NCI-H2227 (cell line): ENCODE results near the gene PRAMEF26.
"Not testable (repeated sequence)": the region's sequence is repeated elsewhere in the genome, so short reads cannot be mapped to it uniquely, and the experiment has no call there.

Source experiments
- DNase-seq: peaks from one replicate; lab custom pipeline; 2025; ENCODE audit not compliant: unreplicated experiment; lab: John Stamatoyannopoulos, UW

PRAMEF26 gene

DNA sequence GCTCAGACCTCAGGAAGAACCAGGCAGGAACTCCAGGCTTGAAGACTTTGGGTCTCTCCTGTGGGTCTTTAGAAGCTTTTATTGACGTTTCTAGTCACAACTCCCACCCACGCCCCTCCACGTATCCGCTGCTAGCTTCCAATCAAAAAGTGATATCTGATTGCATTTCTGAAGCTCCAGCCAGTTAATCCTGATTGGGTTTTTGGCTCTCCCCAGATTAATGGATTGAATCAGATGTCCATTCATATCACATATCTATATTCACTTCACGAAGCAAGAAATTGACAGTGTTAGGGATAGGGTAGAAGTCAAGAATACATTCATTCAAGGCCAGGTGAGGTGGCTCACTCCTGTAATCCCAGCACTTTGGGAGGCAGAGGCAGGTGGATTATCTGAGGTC is at the start of gene PRAMEF26:
Gene PRAMEF26 (minus strand): TSS at position 101 of the 400 bp plus-strand sequence. CDS start 2,914 bp downstream, outside the sequence.
- DNase-seq = not testable (repeated sequence)

DNA sequence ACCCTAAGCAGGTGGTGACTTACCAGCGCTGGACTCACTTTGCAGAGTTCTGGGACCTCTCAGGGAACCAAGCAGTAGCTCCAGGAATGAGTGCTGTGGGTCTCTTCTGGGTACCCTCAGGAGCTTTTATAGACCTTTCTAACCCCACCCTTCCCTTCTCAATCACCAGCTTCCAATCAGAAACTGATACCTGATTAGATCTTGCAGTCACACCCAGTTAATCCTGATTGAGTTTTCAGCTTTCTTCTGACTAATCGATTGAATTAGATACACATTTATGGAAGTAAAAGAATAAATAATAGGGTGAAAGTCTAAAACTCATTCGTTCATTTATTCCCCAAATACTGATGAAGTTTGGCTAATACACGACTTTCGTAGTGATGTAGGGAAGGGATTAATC is 45.5 kb upstream of the PRAMEF26 start, which contains the start of gene PRAMEF13:
Gene PRAMEF13 (minus strand): TSS at position 101 of the 400 bp plus-strand sequence. CDS start 1,820 bp downstream, outside the sequence.
- DNase-seq = not testable (repeated sequence)

DNA sequence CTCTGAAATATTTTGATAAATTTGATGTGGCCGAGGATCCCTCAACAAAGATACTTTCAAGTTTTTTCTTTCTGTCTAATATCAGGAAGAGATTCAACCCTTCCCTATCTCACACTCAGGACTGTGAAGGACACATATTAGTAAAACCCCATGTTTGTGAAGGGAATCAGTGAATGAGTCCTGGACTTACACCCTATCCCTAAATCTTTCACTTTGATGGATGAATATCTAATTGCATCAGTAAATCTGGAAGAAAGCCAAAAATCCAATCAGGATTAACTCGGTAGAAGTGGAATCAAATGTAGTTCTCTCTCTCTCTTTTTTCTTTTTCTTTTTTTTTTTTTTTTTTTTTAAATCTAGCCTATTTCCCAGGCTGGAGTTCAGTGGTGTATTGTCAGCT is 15.7 kb upstream of the PRAMEF26 start, which contains the start of gene PRAMEF9:
Gene PRAMEF9 (plus strand): TSS at position 301 of the 400 bp plus-strand sequence. CDS start 3,433 bp downstream, outside the sequence.
- not testable (repeated sequence) for DNase-seq

DNA sequence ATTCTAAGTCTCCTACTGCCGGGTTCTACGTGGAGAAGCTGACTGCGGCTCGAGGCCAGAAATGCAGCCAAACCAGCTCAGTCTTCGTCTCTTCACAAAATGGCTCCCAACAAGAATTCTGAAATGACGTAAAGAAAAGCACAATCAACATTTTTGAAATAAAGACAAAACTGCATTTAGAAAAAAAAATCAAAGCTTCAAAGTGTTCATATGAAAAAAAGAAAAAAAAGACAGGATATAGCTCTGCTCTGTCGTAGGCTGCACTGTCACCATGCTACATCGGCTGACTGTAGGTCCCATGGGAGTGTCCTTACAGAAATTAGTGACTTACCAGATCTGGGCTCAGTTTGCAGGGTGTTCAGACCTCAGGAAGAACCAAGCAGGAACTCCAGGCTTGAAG is 9.7 kb upstream of the PRAMEF26 start, which contains the start of gene HNRNPCL4:
Gene HNRNPCL4 (minus strand): TSS at position 101 of the 400 bp plus-strand sequence. CDS start 164 bp downstream, outside the sequence.
- not testable (repeated sequence) for DNase-seq

DNA sequence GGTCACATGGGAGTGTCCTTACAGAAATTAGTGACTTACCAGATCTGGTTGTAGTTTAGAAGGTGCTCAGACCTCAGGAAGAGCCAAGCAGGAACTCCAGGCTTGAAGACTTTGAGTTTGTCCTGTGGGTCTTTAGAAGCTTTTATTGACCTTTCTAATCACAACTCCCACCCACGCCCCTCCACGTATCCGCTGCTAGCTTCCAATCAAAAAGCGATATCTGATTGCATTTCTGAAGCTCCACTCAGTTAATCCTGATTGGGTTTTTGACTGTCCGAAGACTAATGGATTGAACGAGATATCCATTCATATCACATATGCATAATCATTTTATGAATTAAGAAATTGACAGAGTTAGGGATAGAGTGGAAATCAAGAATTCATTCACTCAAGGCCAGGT is 39.1 kb downstream of the PRAMEF26 start, which contains the start of gene HNRNPCL2:
Gene HNRNPCL2 (minus strand): TSS at position 101 of the 400 bp plus-strand sequence. CDS start 454 bp downstream, outside the sequence.
- not testable (repeated sequence) for DNase-seq
